ENCODE results near the gene MAP4K3.

DNA sequence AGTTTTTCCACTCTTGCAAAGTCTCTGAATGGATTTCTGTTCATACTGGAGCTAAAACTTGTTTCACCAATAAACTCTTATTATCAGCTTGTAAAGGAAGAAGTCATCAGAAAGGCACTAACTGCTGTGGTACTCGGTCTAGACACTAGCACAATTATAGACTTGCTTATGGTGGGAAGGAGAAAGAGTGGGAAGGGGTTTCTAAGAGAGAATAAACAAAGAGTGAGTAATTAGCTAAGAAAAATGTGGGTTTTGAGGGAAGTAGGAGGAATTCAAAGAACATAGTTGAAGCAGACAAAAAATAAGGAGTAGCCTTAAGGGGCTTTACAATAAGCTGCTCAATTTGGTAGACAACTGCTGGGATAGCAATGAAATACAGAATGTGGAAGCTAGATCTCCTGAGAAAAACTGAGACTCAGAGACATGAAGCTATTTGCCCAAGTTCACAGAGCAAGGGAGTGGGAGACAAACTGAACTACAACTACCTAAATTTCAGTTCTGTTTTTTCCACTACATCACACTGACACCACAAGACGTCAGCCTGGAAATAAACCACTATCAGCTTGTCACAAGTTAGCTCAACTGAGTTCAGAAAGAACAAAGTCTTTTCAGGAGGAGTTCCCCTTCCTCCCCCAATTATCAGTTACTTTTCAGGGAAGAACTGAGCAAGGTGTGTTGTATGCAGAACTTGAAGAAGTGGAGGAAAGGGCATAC lies 59.7 kb downstream of the MAP4K3 start:
- TF ChIP-seq, protein P1, sequence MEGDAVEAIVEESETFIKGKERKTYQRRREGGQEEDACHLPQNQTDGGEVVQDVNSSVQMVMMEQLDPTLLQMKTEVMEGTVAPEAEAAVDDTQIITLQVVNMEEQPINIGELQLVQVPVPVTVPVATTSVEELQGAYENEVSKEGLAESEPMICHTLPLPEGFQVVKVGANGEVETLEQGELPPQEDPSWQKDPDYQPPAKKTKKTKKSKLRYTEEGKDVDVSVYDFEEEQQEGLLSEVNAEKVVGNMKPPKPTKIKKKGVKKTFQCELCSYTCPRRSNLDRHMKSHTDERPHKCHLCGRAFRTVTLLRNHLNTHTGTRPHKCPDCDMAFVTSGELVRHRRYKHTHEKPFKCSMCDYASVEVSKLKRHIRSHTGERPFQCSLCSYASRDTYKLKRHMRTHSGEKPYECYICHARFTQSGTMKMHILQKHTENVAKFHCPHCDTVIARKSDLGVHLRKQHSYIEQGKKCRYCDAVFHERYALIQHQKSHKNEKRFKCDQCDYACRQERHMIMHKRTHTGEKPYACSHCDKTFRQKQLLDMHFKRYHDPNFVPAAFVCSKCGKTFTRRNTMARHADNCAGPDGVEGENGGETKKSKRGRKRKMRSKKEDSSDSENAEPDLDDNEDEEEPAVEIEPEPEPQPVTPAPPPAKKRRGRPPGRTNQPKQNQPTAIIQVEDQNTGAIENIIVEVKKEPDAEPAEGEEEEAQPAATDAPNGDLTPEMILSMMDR (IDR thresholded peaks at IDR 0.05): no peak
- no peak for TF ChIP-seq POLR2A (IDR thresholded peaks at IDR 0.05)

Measured in heart left ventricle (tissue), 13 donors.